HL-60 (cell line): ENCODE measurements around the gene COPZ1.

Source experiments
- CTCF ChIP-seq: IDR thresholded peaks from one replicate; pipeline ENCODE4 v1.5.1; 2011; ENCODE audit warnings: low read length, control low read depth, inconsistent platforms; ENCODE audit not compliant: insufficient read depth
- POLR2AphosphoS5 ChIP-seq: IDR thresholded peaks from 2 replicates; pipeline ENCODE4 v1.6.1; 2012; ENCODE audit warnings: low read depth
- REST ChIP-seq: IDR thresholded peaks from 2 replicates; pipeline ENCODE4 v1.6.1; 2012; ENCODE audit warnings: low read depth; ENCODE audit not compliant: insufficient replicate concordance

- no peak for TF ChIP-seq REST
- TF ChIP-seq CTCF: no peak
- no peak for TF ChIP-seq POLR2AphosphoS5
Observed at GRCh38 chr12:54337280-54337842, 12.4 kb downstream of the COPZ1 start.
